IMR-90 (cell line): Measurements from ENCODE around the gene CMSS1. TPM values are rescaled to one million over a fixed set of nuclear protein-coding genes. Genes with fewer than 3 reads are reported as not detected.

Experiments used
- ATAC-seq: fragments of 200-7000 bp; cut with Tn5 transposase; 2 replicates; pipeline ENCODE4 v1.9.1; 2020; ENCODE audit warnings: low read depth, mild to moderate bottlenecking, moderate library complexity
- BruUV-seq: library from RNA; stranded (reverse); fragments of 400-500 nt; replicated peaks from 2 replicates; lab custom pipeline; 2021; lab: Mats Ljungman, UMichigan
- CTCF ChIA-PET: fragments of 300-600 bp; formaldehyde crosslinking; extraction: SDS; loops from one replicate; lab custom pipeline; 2021; ENCODE audit warnings: antibody characterized with exemption; lab: Yijun Ruan, JAX
- POLR2A ChIA-PET: fragments of 300-600 bp; sonication (Branson Sonifier 250); formaldehyde crosslinking; loops from one replicate; lab custom pipeline; 2022; ENCODE audit warnings: antibody characterized with exemption; ENCODE audit not compliant: unreplicated experiment; lab: Charles Lee
- DNase-seq: peaks from one replicate; pipeline ENCODE4 v3.0.0; 2013
- H2AFZ ChIP-seq: replicated peaks from 2 replicates; pipeline ENCODE3; 2013; ENCODE audit warnings: low read length, mild to moderate bottlenecking; ENCODE audit not compliant: poor library complexity
- H2AK5ac ChIP-seq: 2 replicates; pipeline ENCODE4 v1.6.1; 2013; ENCODE audit warnings: low read depth, low read length, inconsistent platforms
- H2AK9ac ChIP-seq: replicated peaks from 2 replicates; pipeline ENCODE3; 2013; ENCODE audit warnings: mild to moderate bottlenecking, low read depth, low read length, moderate library complexity; ENCODE audit not compliant: poor library complexity
- H2BK120ac ChIP-seq: 2 replicates; pipeline ENCODE4 v1.6.1; 2013; ENCODE audit warnings: low read depth, low read length, inconsistent platforms
- H2BK15ac ChIP-seq: 3 replicates; pipeline ENCODE4 v1.6.1; 2013; ENCODE audit warnings: low read depth, low read length, inconsistent platforms
- H2BK20ac ChIP-seq: 2 replicates; pipeline ENCODE4 v1.6.1; 2013; ENCODE audit warnings: low read depth, mild to moderate bottlenecking, inconsistent platforms, low read length, moderate library complexity
- H2BK5ac ChIP-seq: 2 replicates; pipeline ENCODE4 v1.6.1; 2013; ENCODE audit warnings: mild to moderate bottlenecking, low read depth, low read length, inconsistent platforms; ENCODE audit not compliant: poor library complexity, severe bottlenecking
- H3K14ac ChIP-seq: replicated peaks from 2 replicates; pipeline ENCODE4 v1.6.1; 2013; ENCODE audit warnings: low read depth, low read length, inconsistent platforms
- H3K18ac ChIP-seq: 2 replicates; pipeline ENCODE4 v1.6.1; 2013; ENCODE audit warnings: low read depth, low read length, control low read depth
- H3K23ac ChIP-seq: 2 replicates; pipeline ENCODE4 v1.6.1; 2013; ENCODE audit warnings: low read depth, low read length, inconsistent platforms
- H3K27ac ChIP-seq: 2 replicates; pipeline ENCODE4 v1.5.1; 2013; ENCODE audit warnings: mild to moderate bottlenecking, control low read depth, low read length; ENCODE audit not compliant: insufficient read depth
- H3K27me3 ChIP-seq: 2 replicates; pipeline ENCODE4 v1.6.1; 2013; ENCODE audit warnings: low read length; ENCODE audit not compliant: control insufficient read depth, insufficient read depth
- H3K36me3 ChIP-seq: 2 replicates; pipeline ENCODE4 v1.6.1; 2013; ENCODE audit warnings: low read length, mixed read lengths; ENCODE audit not compliant: control insufficient read depth, insufficient read depth
- H3K4ac ChIP-seq: 2 replicates; pipeline ENCODE4 v1.6.1; 2013; ENCODE audit warnings: low read depth, low read length, inconsistent platforms
- H3K4me1 ChIP-seq: 2 replicates; pipeline ENCODE4 v1.6.1; 2013; ENCODE audit warnings: low read length, mixed read lengths; ENCODE audit not compliant: control insufficient read depth, insufficient read depth
- H3K4me2 ChIP-seq: 2 replicates; pipeline ENCODE4 v1.6.1; 2013; ENCODE audit warnings: low read depth, mild to moderate bottlenecking, control low read depth, low read length, moderate library complexity
- H3K4me3 ChIP-seq: 2 replicates; pipeline ENCODE4 v1.5.1; 2013; ENCODE audit warnings: low read depth, mild to moderate bottlenecking, control low read depth, low read length, moderate library complexity; ENCODE audit not compliant: insufficient read depth
- H3K56ac ChIP-seq: 2 replicates; pipeline ENCODE4 v1.6.1; 2013; ENCODE audit warnings: low read length, inconsistent platforms; ENCODE audit not compliant: insufficient read depth; ENCODE audit errors: extremely low read depth
- H3K79me1 ChIP-seq, 2 experiments: 2 replicates each; pipeline ENCODE4 v1.6.1; 2013; ENCODE audit warnings: low read length in 2 of 2, inconsistent platforms in 1 of 2, low read depth in 1 of 2
- H3K9ac ChIP-seq: 2 replicates; pipeline ENCODE4 v1.6.1; 2013; ENCODE audit warnings: low read depth, low read length, control low read depth
- H3K9me1 ChIP-seq: 2 replicates; pipeline ENCODE4 v1.6.1; 2013; ENCODE audit warnings: low read length, inconsistent platforms; ENCODE audit not compliant: insufficient read depth
- H3K9me3 ChIP-seq: 2 replicates; pipeline ENCODE4 v1.6.1; 2013; ENCODE audit warnings: low read length; ENCODE audit not compliant: control insufficient read depth, insufficient read depth
- H4K20me1 ChIP-seq: 2 replicates; pipeline ENCODE4 v1.6.1; 2013; ENCODE audit warnings: low read length, inconsistent platforms; ENCODE audit not compliant: insufficient read depth
- H4K5ac ChIP-seq: 2 replicates; pipeline ENCODE4 v1.6.1; 2013; ENCODE audit warnings: mild to moderate bottlenecking, low read depth, low read length, control low read depth
- H4K8ac ChIP-seq, 2 experiments: 2 replicates each; pipeline ENCODE4 v1.6.1; 2013; ENCODE audit warnings: low read depth in 2 of 2, low read length in 2 of 2, control low read depth in 1 of 2, inconsistent platforms in 1 of 2
- H4K91ac ChIP-seq: 2 replicates; pipeline ENCODE4 v1.6.1; 2013; ENCODE audit warnings: low read depth, low read length, inconsistent platforms; ENCODE audit not compliant: insufficient read depth
- RCOR1 ChIP-seq: IDR thresholded peaks from 2 replicates; pipeline ENCODE4 v1.6.1; 2012; ENCODE audit warnings: mild to moderate bottlenecking, low read length, improper control_type of control experiment; ENCODE audit not compliant: insufficient replicate concordance
- WGBS, 2 experiments: methylation state at CpG; one replicate each; pipeline versions ENCODE4 v1.1.5 to v1.1.7; 2013; ENCODE audit warnings: missing lambda C conversion rate in 2 of 2; ENCODE audit not compliant: insufficient read length in 1 of 2; ENCODE audit errors: extremely low coverage in 2 of 2; 5-methylcytosine and 5-hydroxymethylcytosine counted together
- dilution Hi-C: fragments of 300-500 bp; cut with HindIII; formaldehyde crosslinking; loops from one replicate; pipeline ENCODE4 v1.14.3; 2018; ENCODE audit warnings: low sequenced_read_pairs; ENCODE audit not compliant: unreplicated experiment
- in situ Hi-C: fragments of 300-500 bp; cut with MboI; formaldehyde crosslinking; loops from 3 replicates; pipeline ENCODE4 v1.14.3; 2019; ENCODE audit warnings: low sequenced_read_pairs, inconsistent platforms, mixed read lengths
- intact Hi-C: fragments of 100-400 bp; cut with micrococcal nuclease; formaldehyde crosslinking; loops from 2 replicates; pipeline ENCODE4 v1.10.0; 2022
- polyA plus RNA-seq, 3 experiments: library from polyadenylated mRNA; depleted of rRNA; stranded (reverse); fragments of >200 nt; gene quantifications; 2 replicates each; pipeline ENCODE4 v1.2.3, GENCODE V29; 2012; ENCODE audit warnings: low replicate concordance in 1 of 3
- total RNA-seq: library from RNA; depleted of rRNA; stranded (reverse); fragments of >200 nt; gene quantifications from 2 replicates; pipeline ENCODE4 v1.2.3, GENCODE V29; 2012

CMSS1 gene
- total and polyA plus RNA-seq, 2 of the 4 experiments (the other 2 are of a cell fraction): 12.5 to 13.6 TPM

GRCh38 chr3:100209948-100210771 lies 392.5 kb downstream of the CMSS1 start:
- peak overlapping the region; percentile 94 for H3K14ac ChIP-seq
- H2BK5ac ChIP-seq: peak overlapping the region; percentile 86
- H3K4me2 ChIP-seq: peak overlapping the region; percentile 92
- in situ Hi-C loops (no loop called here), dilution Hi-C loops (no loop called here), intact Hi-C loops (loop anchor here (2.0 kb wide), 3 partner anchors 51 to 169 kb away; no protein-coding TSS in a partner anchor)
- H3K4ac ChIP-seq: peak overlapping the region; percentile 96
- no peak overlapping the region for H3K4me3 ChIP-seq
- H3K23ac ChIP-seq: peak overlapping the region; percentile 88
- peak overlapping the region; percentile 27 to 91 for H4K8ac ChIP-seq
- no peaks in the 10 kb centered on the region for H3K9me3 ChIP-seq
- no peaks in the 10 kb centered on the region for H4K20me1 ChIP-seq
- no peak for TF ChIP-seq RCOR1
- H2BK20ac ChIP-seq: peak overlapping the region; percentile 83
- H3K27ac ChIP-seq: peak overlapping the region; percentile 86; the same call in 1 of the 2 replicates
- H4K5ac ChIP-seq: peak overlapping the region; percentile 97
- H2BK120ac ChIP-seq: peak overlapping the region; percentile 96
- peak overlapping the region; percentile 100 for H3K18ac ChIP-seq
- no peaks in the 10 kb centered on the region for H3K79me1 ChIP-seq
- H2AK9ac ChIP-seq: peak overlapping the region; percentile 19
- peak overlapping the region; percentile 53 for H3K56ac ChIP-seq
- H4K91ac ChIP-seq: peak overlapping the region; percentile 91
- peak; percentile 62 for ATAC-seq
- peak overlapping the region; percentile 98 for H2BK15ac ChIP-seq
- no peaks in the 10 kb centered on the region for H3K36me3 ChIP-seq
- peak overlapping the region; percentile 46 for H2AFZ ChIP-seq
- CTCF ChIA-PET: interaction anchor here (1.0 to 1.3 kb wide), 2 partner anchors 44 to 119 kb away, joined by 3 read pairs; no protein-coding TSS in a partner anchor
- H3K27me3 ChIP-seq: no peaks in the 10 kb centered on the region; the same call in 1 of the 2 replicates
- POLR2A ChIA-PET: no interaction called here
- WGBS, 2 experiments: no CpG with 5 or more reads among the region's 2 CpGs
- peaks cover 18% of the 10 kb centered on the region for H3K4me1 ChIP-seq
- BruUV-seq: no TSS peak
- peak; percentile 30 for DNase-seq
- H2AK5ac ChIP-seq: peak overlapping the region; percentile 88
- peak overlapping the region; percentile 25 for H3K9ac ChIP-seq
- peaks cover 6% of the 10 kb centered on the region for H3K9me1 ChIP-seq
